K562 (cell line): ENCODE results near the gene FOXP3. TPM values are rescaled to one million over a fixed set of nuclear protein-coding genes. Genes with fewer than 3 reads are reported as not detected.

Experiments
- ATAC-seq: fragments of 200-7000 bp; cut with Tn5 transposase; 3 replicates; pipeline ENCODE4 v1.9.1; 2020; ENCODE audit warnings: moderate library complexity
- BruUV-seq: library from RNA; stranded (reverse); fragments of 400-500 nt; replicated peaks from 2 replicates; lab custom pipeline; 2021; lab: Mats Ljungman, UMichigan
- CTCF ChIA-PET: fragments of 300-600 bp; formaldehyde crosslinking; extraction: SDS; loops from one replicate; lab custom pipeline; 2021; ENCODE audit warnings: low intra/inter-chr PET ratio; lab: Yijun Ruan, JAX
- POLR2A ChIA-PET: fragments of 300-600, 350-650 bp; sonication (Branson Sonifier 250); formaldehyde crosslinking; extraction: SDS; loops from one replicate; lab custom pipeline; 2021; ENCODE audit warnings: antibody characterized with exemption, inconsistent platforms; lab: Yijun Ruan, JAX
- DNase-seq, 4 experiments: peaks; one replicate each; pipeline versions ENCODE4 v3.0.0 to v3.0.0-alpha.2; 2011 to 2018; ENCODE audit warnings: low spot score in 3 of 4, mixed read lengths in 3 of 4; ENCODE audit errors: extremely low read depth in 1 of 4
- FAIRE-seq: peaks from 2 replicates; lab custom pipeline; 2011; peaks lifted over from hg19 to GRCh38; lab: Jason Lieb, UNC
- H2AFZ ChIP-seq: 2 replicates; pipeline ENCODE4 v1.6.0; 2011; ENCODE audit warnings: low read depth, low read length, control low read depth, inconsistent platforms
- H3K27ac ChIP-seq: fragments of 200-600 bp; 3 replicates; pipeline ENCODE4 v1.8.0; 2011; ENCODE audit warnings: low read depth, mild to moderate bottlenecking, control low read depth, inconsistent platforms, low read length, moderate library complexity, mixed read lengths; ENCODE audit errors: extremely low read depth
- H3K27me3 ChIP-seq, 2 experiments: fragments of 300-600 bp in 1 of 2; 2 replicates in 1 of 2; 3 replicates in 1 of 2; pipeline versions ENCODE4 v1.6.0 to v1.8.0; 2011; ENCODE audit warnings: inconsistent platforms in 2 of 2, low read length in 2 of 2, mild to moderate bottlenecking in 1 of 2, mixed read lengths in 1 of 2, moderate library complexity in 1 of 2; ENCODE audit not compliant: control insufficient read depth in 2 of 2, insufficient read depth in 2 of 2
- H3K36me3 ChIP-seq: fragments of 300-600 bp; 3 replicates; pipeline ENCODE4 v1.8.0; 2011; ENCODE audit warnings: mild to moderate bottlenecking, low read length, inconsistent platforms; ENCODE audit not compliant: control insufficient read depth, insufficient read depth
- H3K4me1 ChIP-seq, 2 experiments: fragments of 200-600 bp in 1 of 2; replicated peaks in 1 of 2; 2 replicates in 1 of 2; 3 replicates in 1 of 2; pipeline versions ENCODE4 v1.5.1 to v1.8.0; 2011; ENCODE audit warnings: inconsistent platforms in 2 of 2, low read length in 2 of 2, mild to moderate bottlenecking in 1 of 2, mixed read lengths in 1 of 2, moderate library complexity in 1 of 2; ENCODE audit not compliant: control insufficient read depth in 2 of 2, insufficient read depth in 2 of 2
- H3K4me2 ChIP-seq: 2 replicates; pipeline ENCODE4 v1.6.1; 2011; ENCODE audit warnings: low read length, control low read depth, inconsistent platforms, mixed read lengths; ENCODE audit not compliant: insufficient read depth
- H3K4me3 ChIP-seq: fragments of 200-600 bp; sonication (generic), shearing (Covaris generic); 2 replicates; pipeline ENCODE4 v1.5.1; 2016; ENCODE audit warnings: control low read depth, inconsistent platforms
- H3K79me2 ChIP-seq: fragments of 200-600 bp; 3 replicates; pipeline ENCODE4 v1.8.0; 2011; ENCODE audit warnings: low read length, inconsistent platforms; ENCODE audit not compliant: control insufficient read depth, insufficient read depth
- H3K9ac ChIP-seq, 2 experiments: 2 replicates each; pipeline versions ENCODE4 v1.6.0 to v1.6.1; 2011; ENCODE audit warnings: low read depth in 2 of 2, low read length in 2 of 2, control low read depth in 1 of 2, inconsistent platforms in 1 of 2, mild to moderate bottlenecking in 1 of 2, mixed read lengths in 1 of 2; ENCODE audit not compliant: insufficient read depth in 1 of 2
- H3K9me1 ChIP-seq: one replicate; pipeline ENCODE4 v1.6.0; 2011; ENCODE audit warnings: inconsistent platforms, mild to moderate bottlenecking, low read length, moderate library complexity; ENCODE audit not compliant: control insufficient read depth, insufficient read depth
- H3K9me3 ChIP-seq: replicated peaks from 2 replicates; pipeline ENCODE4 v1.5.1; 2011; ENCODE audit warnings: low read depth, low read length, inconsistent platforms; ENCODE audit not compliant: control insufficient read depth, insufficient read depth
- H4K20me1 ChIP-seq: replicated peaks from 2 replicates; pipeline ENCODE4 v1.6.1; 2011; ENCODE audit warnings: low read length, inconsistent platforms, mixed read lengths; ENCODE audit not compliant: control insufficient read depth, insufficient read depth
- BACH1 ChIP-seq: fragments of 200-800 bp; sonication (Bioruptor generic); IDR thresholded peaks from 2 replicates; pipeline ENCODE4 v1.6.1; 2016; ENCODE audit warnings: missing genetic modification characterization, missing compliant biosample characterization
- BRF2 ChIP-seq: IDR thresholded peaks from 3 replicates; pipeline ENCODE4 v1.6.1; 2011; ENCODE audit warnings: borderline replicate concordance, mild to moderate bottlenecking; ENCODE audit not compliant: insufficient read length, insufficient read depth
- HNRNPK ChIP-seq: fragments of 200-400 bp; formaldehyde crosslinking; IDR thresholded peaks from one replicate; pipeline ENCODE4 v1.6.1; 2018; ENCODE audit warnings: mild to moderate bottlenecking, low read depth, low read length; ENCODE audit not compliant: poor library complexity, severe bottlenecking
- NR2C1 ChIP-seq, 2 experiments: fragments of 450-650 bp; IDR thresholded peaks; 2 replicates each; pipeline ENCODE4 v1.6.1; 2017; ENCODE audit warnings: mild to moderate bottlenecking in 2 of 2, antibody characterized with exemption in 1 of 2, inconsistent platforms in 1 of 2, missing compliant biosample characterization in 1 of 2, missing genetic modification characterization in 1 of 2
- SIN3A ChIP-seq, 2 experiments: fragments of 150-350 bp in 1 of 2; IDR thresholded peaks; 2 replicates each; pipeline ENCODE4 v1.6.1; 2011 to 2016; ENCODE audit warnings: borderline replicate concordance in 2 of 2, low read depth in 2 of 2, low read length in 2 of 2, mild to moderate bottlenecking in 2 of 2, moderate library complexity in 2 of 2; ENCODE audit not compliant: control insufficient read depth in 1 of 2
- SIX5 ChIP-seq, 2 experiments: IDR thresholded peaks; 2 replicates each; pipeline ENCODE4 v1.6.1; 2011; ENCODE audit warnings: low read length in 2 of 2, borderline replicate concordance in 1 of 2, low read depth in 1 of 2, mild to moderate bottlenecking in 1 of 2, moderate library complexity in 1 of 2; ENCODE audit not compliant: insufficient read depth in 1 of 2
- ZBTB40 ChIP-seq, 2 experiments: fragments of 450-650 bp in 1 of 2; sonication (generic) in 1 of 2; formaldehyde crosslinking in 1 of 2; IDR thresholded peaks; 2 replicates each; pipeline versions ENCODE4 v1.7.1 to v1.9.0; 2016 to 2022; ENCODE audit warnings: inconsistent platforms in 1 of 2, mild to moderate bottlenecking in 1 of 2, missing genetic modification reagents in 1 of 2
- ZNF3 ChIP-seq: fragments of 250-450 bp; sonication (Bioruptor Pico); IDR thresholded peaks from 2 replicates; pipeline ENCODE4 v1.5.0; 2021; ENCODE audit warnings: mild to moderate bottlenecking, moderate library complexity
- ZNF57 ChIP-seq: fragments of 450-650 bp; formaldehyde crosslinking; IDR thresholded peaks from 2 replicates; pipeline ENCODE4 v1.4.0; 2020; ENCODE audit warnings: mild to moderate bottlenecking, moderate library complexity
- WGBS: fragments of 100-300 bp; shearing (Covaris generic); methylation state at CpG from one replicate; pipeline ENCODE4 v1.1.6; 2016; ENCODE audit warnings: low coverage, mixed read lengths; ENCODE audit not compliant: insufficient coverage; ENCODE audit errors: missing lambda C conversion rate; 5-methylcytosine and 5-hydroxymethylcytosine counted together
- in situ Hi-C: fragments of 300-500 bp; cut with MboI; formaldehyde crosslinking; loops from 4 replicates; pipeline ENCODE4 v1.15.0; 2018; ENCODE audit warnings: inconsistent platforms, mixed read lengths
- intact Hi-C: fragments of 100-400 bp; cut with micrococcal nuclease; formaldehyde crosslinking; loops from 2 replicates; pipeline ENCODE4 v1.14.2; 2022
- polyA plus RNA-seq, 8 experiments: library from polyadenylated mRNA; depleted of rRNA in 4 of 8; stranded (reverse) in 5 of 8; unstranded in 3 of 8; fragments of >200 nt; fragmentation: Nextera tagmentation in 2 of 8; fragmentation: Illumina TruSeq in 1 of 8; extraction: Ambion mirVana in 2 of 8; extraction: Trizol in 1 of 8; gene quantifications; 2 replicates each; pipeline versions ENCODE4 v1.2.1 to v1.2.3, GENCODE V29; 2011 to 2014; ENCODE audit warnings: inconsistent platforms in 1 of 8, missing spikeins in 1 of 8
- total RNA-seq, 7 experiments: library from RNA; depleted of rRNA in 6 of 7; stranded (reverse); fragments of >200 nt in 6 of 7; fragmentation: Illumina TruSeq in 2 of 7; extraction: Trizol in 2 of 7; gene quantifications; 2 replicates each; pipeline versions ENCODE4 v1.2.1 to v1.2.3, GENCODE V29; 2011 to 2021; ENCODE audit warnings: low replicate concordance in 1 of 7

The FOXP3 gene
- total and polyA plus RNA-seq, 9 of the 15 experiments (the other 6 are each of a cell fraction or from before 2014, with no cell fraction given) = 0.04 to 0.24 (median 0.07) TPM; not detected in 4

GRCh38 chrX:49276671-49277534 lies 12.4 kb upstream of the FOXP3 start:
- H3K36me3 ChIP-seq = 0 out of 3 replicates have a peak, but pooled peaks cover 1% of the 10 kb centered on the region
- no peak overlapping the region; a peak in 2 of 4 replicates for H3K9ac ChIP-seq
- BruUV-seq = no TSS peak
- no peak overlapping the region for H3K27ac ChIP-seq
- ChIA-PET POLR2A (no interaction called here), CTCF (no interaction called here)
- DNase-seq = no peak
- in situ Hi-C loops = no loop called here
- peak overlapping the region; percentile 44; the same call in 1 of the 2 replicates for H2AFZ ChIP-seq
- ATAC-seq = no peak; the same call in 2 of the 3 replicates
- no peaks in the 10 kb centered on the region for H3K9me3 ChIP-seq
- no peak overlapping the region for H3K4me3 ChIP-seq
- peaks cover 12% of the 10 kb centered on the region for H3K79me2 ChIP-seq
- H4K20me1 ChIP-seq = no peaks in the 10 kb centered on the region
- 69% methylated on average over 17 of the region's 19 CpGs for WGBS
- H3K4me1 ChIP-seq = peaks cover 14 to 19% of the 10 kb centered on the region in 2 experiments; a peak in 4 of 5 replicates
- intact Hi-C loops = no loop called here
- no peak for FAIRE-seq
- H3K4me2 ChIP-seq = no peak overlapping the region
- no peaks in the 10 kb centered on the region for H3K27me3 ChIP-seq
- no peaks in the 10 kb centered on the region for H3K9me1 ChIP-seq
- TF ChIP-seq BRF2 = no peak
- no peak for TF ChIP-seq SIN3A (IDR thresholded peaks at IDR 0.05; ENCODE audit: borderline replicate concordance in 2 of 2, control insufficient read depth in 1 of 2, low read depth in 2 of 2, low read length in 2 of 2)
- TF ChIP-seq NR2C1 (IDR thresholded peaks at IDR 0.05) = no peak
- TF ChIP-seq NR2C1 (tag; IDR thresholded peaks at IDR 0.05) = no peak
- TF ChIP-seq HNRNPK = no peak
- no peak for TF ChIP-seq ZNF57 (CRISPR knock-in tag)
- no peak for TF ChIP-seq BACH1 (tag)
- TF ChIP-seq ZBTB40 (IDR thresholded peaks at IDR 0.05) = no peak
- TF ChIP-seq ZBTB40 (CRISPR knock-in tag; IDR thresholded peaks at IDR 0.05) = no peak
- TF ChIP-seq ZNF3 = no peak
- no peak for TF ChIP-seq SIX5 (IDR thresholded peaks at IDR 0.05; ENCODE audit: borderline replicate concordance in 1 of 2, insufficient read depth in 1 of 2, low read depth in 1 of 2, low read length in 2 of 2)
